Stimulated activated CD8-positive, alpha-beta memory T cell treated with anti-CD3 and anti-CD28 coated beads, Interleukin-15, amount 100 ng/mL, for 48 hours (primary cell): ENCODE measurements around the gene BANF1.
"Not testable (repeated sequence)": the region's sequence is repeated elsewhere in the genome, so short reads cannot be mapped to it uniquely, and the experiment has no call there.

Source experiments
- DNase-seq, 2 donors: peaks; one replicate each; pipeline ENCODE4 v3.0.0-alpha.2; 2020; ENCODE audit warnings: low read depth in 2 of 2

The BANF1 gene

DNA sequence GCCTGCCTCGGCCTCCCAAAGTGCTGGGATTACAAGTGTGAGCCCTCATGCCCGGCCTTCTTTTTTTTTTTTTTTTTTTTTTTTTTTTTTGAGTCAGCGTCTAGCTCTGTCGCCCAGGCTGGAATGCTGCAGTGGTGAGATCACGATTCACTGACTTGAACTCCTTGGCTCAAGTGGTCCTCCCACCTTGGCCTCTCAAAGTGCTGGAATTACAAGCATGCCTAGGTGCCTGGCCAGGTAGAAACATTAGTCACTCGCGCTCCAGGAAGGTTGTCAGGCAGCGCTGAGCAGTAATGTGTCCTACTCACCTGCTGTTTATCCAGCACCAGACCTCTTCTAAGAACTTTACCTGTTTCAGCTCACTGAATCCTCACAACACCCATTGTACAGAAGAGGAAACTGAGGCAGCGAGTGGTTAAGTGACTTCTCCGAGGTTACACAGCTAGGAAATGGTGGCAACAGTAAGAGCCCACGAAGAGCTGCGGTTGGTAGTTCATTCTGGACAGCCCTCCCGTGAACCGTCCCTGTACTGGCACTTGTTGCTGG, 9.0 kb downstream of the BANF1 start:
- no peak for DNase-seq

DNA sequence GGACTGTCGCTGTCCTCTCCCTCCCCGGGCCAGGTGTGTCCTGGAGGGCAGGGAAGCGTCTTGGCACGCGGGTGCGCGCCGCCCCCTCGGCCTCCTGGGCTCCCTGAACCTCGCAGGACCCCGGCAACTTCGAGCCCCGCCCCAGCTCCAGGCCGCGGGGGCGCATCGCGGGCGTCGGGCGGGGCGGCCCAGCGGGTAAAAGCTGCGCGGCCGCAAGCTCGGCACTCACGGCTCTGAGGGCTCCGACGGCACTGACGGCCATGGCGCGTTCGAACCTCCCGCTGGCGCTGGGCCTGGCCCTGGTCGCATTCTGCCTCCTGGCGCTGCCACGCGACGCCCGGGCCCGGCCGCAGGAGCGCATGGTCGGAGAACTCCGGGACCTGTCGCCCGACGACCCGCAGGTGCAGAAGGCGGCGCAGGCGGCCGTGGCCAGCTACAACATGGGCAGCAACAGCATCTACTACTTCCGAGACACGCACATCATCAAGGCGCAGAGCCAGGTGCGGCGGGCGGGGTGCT, 9.5 kb downstream of the BANF1 start, which contains the start of gene CST6:
TSS of gene CST6 (plus strand) at position 224 of the 519 bp plus-strand sequence. CDS start at position 261, 37 bp downstream.
- DNase-seq = no peak

DNA sequence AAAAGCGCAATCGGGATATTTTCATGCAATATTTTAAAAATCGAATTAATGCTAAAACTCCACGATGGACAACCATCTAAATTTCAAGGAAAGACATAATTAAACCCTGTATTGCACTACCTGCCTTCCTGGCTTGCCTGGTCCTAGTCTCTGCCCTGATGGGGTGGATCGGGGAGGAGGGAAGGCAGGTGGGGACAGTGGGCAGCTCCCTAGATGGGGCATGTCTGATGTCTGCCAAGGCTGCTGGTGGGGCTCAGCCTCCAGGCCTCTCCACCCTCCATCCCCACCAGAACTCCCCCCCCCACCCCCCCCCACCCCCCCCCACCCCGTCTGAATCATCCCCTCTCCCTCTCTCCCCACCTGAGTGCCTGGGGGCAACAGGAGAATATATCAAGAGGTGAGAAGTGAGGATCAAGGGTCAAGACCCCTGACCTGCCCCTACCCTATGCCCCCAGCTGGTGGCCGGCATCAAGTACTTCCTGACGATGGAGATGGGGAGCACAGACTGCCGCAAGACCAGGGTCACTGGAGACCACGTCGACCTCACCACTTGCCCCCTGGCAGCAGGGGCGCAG, 10.2 kb downstream of the BANF1 start:
- DNase-seq = no peak

DNA sequence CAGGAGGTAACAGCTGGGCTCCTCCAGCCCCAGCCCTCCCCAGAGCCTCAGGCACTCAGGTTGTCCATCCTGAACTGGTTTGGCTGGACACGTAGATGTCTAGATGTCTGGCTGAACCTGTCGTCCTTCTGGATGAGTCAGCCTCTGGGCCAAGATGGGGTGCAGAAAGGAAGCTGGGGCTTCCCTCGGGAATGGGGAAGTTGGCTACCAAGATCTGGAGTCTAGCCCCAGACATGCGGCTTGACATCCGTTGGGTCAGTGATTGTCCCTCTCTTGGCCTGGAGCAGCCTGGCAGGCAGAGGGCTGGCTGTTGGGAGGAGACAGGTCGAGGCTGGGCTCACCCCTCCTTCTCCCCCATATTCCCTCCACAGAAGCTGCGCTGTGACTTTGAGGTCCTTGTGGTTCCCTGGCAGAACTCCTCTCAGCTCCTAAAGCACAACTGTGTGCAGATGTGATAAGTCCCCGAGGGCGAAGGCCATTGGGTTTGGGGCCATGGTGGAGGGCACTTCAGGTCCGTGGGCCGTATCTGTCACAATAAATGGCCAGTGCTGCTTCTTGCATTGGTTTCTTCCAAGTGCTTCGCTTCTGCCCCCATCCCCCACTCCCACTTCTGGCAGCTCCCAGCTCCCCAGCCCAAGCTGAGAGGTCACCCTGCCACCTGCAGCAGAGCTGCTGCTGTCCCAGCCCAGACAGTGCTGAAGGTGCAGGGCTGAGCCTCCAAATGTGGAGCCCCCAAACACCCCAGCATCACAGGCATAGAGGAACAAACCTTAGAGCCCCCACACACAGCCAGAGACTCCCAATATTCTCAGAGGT, 10.9 kb downstream of the BANF1 start:
- no peak for DNase-seq

DNA sequence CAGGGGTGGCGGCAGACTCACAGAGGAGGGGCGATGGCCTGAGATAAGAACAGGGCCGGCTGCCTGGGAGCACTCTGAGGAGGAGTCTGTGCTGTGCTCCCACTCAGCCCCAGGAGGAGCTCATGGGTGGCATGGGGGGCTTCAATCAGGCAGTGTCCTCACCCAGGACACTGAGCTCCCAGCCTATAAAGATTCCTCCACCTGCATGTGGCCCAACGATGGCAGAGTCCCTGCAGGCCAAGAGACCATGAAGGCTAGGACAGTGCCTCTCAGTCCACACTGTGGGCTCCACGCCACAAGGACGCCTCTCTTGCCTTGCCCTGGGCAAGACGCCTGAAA, 11.4 kb downstream of the BANF1 start:
- no peak for DNase-seq

DNA sequence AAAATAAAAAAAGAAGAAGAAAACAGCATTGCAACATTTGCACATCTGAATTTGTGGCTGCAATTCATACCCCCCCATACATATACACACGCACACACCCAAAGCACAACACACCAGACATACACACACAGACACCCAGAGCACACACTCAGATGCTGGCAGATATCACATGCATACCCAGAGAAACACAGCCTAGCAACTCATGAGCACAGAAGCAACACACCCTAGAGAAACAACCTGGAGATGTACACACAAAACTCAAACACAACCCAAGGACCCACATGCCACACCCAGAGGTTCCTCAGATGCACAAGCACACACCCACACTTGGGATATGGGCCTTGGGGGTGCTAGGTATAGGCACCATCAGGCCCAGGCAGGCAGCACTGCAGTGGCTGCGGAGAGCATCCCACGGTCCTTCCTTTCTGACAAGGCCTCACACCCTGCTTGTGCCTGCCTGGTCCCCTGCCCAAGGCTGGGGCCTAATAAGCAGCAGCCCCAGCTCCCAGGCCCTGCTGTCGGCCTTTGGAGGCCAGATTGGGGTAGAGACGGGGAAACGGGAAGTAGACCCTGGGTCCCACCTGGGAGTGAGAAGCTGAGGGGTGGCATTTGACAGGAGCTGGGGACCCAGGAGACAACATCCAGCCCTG, 12.6 kb downstream of the BANF1 start:
- no peak for DNase-seq

DNA sequence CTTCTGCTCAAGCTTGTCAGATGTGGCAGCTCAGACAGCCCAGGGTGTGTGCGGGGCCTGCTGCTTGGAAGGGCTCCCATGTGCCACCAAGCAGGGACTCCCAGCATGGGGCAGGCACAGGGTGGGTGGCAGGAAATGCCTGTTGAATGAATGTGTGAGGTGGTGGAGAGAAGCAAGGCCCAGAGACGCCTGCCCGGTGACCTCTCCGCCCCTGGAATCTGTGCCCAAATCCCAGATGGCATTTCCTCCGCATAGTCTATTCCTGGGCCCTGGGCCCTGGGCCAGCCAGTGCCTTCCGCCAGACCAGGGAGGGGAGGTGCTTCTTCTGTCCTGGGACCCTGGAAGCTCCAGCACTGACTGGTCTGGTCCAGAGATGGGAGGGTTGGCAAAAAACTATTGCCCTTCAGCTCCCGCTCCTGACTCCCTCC, 13.2 kb downstream of the BANF1 start:
- no peak for DNase-seq

DNA sequence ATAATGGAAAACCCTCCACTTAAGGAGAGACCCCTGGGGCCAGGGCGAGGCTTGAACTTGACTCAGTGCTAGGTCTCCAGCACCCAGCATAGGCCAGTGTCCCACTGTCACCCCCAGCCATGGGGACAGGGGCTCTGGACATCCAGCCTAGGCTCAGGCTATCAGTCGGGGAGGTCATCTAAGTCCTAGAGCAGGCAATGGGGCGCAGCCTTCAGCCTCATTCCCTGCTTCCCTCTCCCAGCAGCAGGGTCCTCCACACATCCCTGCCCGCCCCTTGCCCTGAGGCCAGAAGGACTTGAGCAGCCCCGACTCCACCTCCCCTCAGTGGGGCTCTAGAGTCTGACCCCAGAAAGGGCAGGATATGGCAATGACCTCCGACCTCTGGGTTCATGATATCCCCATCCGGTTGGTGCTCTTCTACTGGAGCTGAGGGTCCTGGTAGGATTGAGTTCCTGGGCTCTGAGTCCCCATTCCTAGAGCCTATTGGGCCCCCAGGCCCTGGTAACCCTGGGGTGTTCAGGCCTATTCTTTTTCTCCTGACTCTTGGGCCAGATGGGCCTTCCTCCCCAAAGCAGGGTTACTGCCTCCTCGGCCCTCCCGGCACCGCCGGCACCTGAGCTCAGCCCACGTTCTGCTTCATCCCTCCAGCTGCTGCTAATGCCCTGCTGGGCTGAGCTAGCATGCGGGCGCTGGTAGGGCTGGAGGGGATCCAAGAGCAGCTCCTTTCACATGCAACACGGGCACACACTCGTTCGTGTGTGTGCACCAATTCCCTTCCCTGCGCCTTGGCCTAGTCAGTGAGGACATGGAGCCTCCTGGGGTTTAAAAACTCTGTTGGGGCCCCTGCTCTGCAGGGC, 13.9 kb downstream of the BANF1 start:
- no peak for DNase-seq

DNA sequence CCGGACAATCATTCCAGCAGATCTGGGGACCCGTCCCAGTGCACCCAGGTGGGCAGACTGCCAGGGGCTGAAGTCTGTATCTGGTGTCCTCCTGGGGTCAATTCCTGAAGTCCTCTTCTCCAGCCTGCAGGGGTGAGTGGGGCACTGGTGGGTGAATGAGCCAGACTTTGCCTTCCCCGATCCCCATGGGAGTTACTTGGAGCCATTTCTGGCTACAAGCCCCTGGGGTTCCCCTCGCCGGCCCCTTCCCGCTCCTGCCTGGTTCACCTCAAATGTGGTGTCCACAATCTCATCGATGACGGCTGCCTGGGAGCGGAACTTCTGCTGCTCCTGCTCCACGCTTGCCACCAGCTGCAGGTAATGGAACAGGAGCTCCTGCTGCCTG, 14.5 kb downstream of the BANF1 start:
- no peak for DNase-seq

DNA sequence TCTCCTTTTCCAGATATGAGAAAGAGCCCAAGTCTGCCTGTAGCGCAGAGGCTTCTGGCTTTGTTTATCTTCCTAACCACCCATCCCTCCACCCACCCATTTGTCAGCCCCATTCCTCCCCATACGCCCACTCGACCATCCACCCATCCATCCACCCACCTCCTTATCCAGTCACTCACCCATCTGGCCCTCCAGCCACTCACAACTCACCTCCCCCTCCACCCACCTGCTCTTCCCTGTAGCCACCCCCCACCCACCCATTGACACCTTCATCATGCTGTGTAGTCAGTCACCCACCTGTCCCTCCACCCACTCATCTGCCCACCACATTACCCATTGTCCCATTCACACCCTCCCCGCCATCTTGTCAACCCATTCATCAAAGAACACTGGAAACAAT, 15.0 kb downstream of the BANF1 start:
- no peak for DNase-seq

DNA sequence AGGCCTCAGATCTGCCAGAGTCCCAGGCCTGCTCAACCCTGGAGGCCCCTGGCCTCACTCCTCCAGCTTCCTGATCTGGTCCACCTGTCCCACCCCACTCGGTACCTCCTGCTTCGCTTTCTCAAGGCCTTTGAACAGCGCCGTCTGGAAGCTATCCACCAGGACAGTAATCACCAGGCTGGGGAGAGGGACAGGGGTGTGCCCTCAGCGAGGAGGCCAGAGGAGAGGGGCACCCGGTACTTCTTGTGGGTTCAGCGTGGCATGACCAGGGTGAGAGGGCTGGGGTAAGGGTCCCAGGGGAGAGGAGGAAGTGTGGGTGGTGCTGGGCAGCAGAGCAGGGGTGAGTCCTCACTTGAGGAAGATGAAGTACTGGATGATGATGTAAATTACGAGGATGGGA, 17.9 kb downstream of the BANF1 start:
- no peak for DNase-seq

DNA sequence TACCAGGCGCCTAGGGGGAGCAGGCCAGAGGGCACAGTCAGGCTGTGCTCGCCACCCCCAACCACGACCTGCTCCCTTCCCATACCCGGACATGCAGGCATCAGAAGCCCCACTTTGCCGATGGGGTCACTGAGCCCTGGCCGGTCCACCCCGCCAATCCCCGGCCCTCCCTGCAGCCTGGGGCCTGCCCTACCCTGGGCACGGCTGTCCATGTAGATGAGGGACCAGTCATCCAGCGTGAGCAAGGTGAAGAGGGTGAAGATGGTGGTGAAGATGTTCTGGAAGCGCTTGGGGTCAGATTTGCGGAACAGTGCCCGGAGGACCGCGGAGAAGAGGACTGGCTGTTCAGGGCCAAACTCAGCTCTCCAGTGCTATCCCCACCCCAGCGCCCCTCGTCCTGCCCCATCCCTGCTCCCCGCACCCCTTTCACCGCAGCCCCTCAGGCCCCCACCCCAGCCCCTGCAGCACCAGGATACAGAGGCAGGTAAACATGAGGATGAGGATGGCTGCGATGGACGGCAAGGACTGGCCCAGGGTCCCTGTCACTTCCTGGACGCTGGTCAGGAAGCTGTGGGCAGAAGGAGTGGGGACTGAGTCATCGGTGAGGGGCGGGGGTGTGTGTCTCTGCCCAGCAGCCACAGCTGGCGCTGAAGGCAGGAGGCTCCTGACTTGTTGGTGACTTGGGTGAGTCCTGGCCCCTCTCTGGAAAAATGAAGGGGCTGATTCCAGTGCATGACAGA, 18.5 kb downstream of the BANF1 start:
- DNase-seq = peak in 1 of 2 donors; percentile 31

DNA sequence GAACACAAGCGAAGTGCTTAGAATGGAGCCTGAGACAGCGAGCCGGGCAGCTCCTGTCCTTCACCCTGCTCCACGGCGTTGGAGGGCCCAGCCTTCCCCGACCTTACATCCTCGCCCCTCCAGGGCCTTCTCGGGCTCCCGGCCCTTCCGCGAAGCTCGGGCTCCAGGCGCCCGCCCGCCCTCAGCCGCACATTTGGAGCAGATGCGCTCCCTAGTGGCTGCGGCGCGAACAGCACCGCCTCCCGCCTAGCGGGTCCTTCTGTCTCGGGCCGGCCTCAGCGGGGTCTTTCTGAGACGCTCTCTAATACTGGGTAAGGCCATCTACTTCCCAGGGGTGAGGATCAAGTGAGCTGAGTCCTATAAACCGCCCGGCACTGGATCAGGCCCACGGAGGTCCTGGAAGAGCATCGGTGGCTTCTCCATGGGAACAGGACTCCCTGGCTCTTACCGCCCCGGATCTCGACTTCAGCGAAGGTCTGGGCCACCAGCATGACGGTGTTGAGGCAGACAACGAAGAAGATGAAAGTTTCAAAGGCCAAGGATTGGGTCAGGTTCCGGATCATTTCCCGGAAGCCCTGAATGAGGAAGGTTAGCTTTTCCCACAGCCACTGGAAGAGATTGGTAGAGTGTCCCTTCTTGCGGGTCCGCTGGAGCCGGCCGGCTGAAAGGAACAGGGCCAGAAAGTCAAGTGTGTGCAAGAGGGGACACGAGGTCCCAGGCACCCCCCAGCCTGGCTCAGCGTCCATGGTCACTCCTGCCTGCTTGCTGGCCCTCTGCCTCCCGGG, 20.3 kb downstream of the BANF1 start:
- DNase-seq = peak; percentile 63 to 64

DNA sequence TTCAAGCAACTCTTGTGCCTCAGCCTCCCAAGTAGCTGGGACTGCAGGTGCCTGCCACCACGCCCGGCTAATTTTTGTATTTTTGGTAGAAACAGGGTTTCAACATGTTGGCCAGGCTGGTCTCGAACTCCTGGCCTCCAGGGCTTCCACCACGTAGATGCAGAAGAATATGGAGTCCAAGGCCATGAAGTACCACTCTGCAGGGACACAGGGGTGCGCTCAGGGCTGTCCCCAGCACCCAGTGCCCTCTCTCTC, 20.8 kb downstream of the BANF1 start:
- not testable (repeated sequence) for DNase-seq

DNA sequence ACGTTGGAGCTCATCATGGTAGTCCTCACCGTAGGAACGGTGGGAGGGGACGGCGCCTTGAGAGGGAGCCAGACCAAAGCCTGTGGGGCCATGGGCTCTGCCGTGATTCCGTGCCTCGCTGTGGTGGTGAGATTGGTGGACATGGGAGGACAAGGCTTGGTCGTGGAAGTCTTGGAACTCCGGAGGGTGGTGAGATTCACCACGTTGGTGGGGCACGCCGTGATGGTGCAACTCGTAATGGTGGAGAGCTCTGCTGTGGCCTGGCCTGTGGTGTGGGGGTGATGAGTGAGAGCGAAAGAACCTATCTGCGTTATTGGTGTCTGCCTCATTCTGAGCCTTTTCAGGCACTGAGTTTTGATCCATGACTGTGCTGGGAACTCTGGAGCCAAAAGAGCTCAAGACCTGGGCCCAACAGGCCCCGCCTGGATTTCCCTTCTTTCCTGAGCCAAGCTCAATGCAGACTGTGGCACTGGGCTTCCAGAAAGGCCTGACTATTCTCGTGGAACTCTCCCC, 23.8 kb downstream of the BANF1 start, which contains the start of gene CATSPER1:
TSS of gene CATSPER1 (minus strand) at position 463 of the 513 bp plus-strand sequence. CDS start at position 363, 100 bp downstream.
- no peak for DNase-seq

DNA sequence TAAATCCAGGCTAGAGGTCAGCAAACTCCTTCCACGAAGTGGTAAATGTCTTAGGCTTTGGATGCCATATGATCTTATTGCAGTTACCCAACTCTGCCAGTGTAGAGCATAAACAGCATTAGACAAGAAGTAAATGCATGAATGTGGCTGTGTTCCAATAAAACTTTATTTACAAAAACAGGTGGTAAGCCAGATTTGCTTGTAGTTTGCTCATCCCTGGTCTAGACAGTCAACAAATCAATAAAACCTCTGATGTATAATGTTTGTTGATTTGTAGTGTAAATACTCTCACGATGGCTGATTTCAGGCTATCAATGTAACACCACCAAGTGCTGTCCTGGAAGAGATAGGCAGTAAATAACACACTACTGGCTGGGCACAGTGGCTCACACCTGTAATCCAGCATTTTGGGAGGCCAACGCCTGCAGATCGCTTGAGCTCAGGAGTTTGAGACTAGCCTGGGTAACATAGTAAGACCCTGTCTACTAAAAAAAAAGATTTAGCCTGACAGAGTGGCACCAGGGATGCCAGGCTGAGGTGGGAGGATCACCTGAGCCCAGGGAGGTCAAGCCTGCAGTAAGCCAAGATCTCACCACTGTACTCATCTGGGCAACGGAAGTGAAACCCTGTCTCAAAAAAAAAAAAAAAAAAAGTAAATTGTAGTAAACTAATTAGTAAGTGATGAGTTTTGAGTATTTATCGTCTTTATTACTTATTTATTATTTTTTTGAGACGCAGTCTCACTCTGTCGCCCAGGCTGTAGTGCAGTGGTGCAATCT, 30.8 kb downstream of the BANF1 start:
- DNase-seq = no peak

DNA sequence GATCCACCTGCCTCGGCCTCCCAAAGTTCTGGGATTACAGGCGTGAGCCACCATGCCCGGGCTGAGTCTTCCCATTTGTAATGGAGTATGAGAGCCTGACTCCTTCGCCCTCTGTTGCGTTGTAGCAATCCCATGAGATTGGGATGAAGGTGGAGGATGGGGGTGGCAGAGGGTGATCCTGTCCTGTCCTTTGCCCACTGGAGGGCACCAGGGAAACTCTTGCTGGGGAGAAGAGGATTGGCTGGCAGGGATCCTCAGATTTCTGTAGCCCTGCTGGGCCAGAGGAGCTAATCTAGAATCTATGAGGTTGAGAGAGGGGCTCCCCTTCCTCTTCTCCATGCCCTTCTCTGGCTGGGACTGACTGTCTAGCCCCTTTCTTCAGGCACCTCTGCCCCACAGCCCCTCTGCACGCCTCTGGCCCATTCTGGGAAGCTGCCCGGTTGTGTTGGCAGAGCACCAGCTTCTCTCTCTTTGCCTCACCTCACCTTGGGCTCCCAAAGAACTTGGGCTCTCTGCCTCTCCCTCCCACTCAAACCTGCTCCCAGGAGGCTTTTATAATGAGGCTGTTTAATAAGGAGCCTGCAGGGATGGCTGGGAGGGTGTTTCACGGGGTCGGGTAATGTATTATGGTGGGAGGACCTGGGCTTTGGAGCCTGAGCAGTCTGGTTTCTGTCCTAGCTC, 33.5 kb downstream of the BANF1 start:
- no peak for DNase-seq

DNA sequence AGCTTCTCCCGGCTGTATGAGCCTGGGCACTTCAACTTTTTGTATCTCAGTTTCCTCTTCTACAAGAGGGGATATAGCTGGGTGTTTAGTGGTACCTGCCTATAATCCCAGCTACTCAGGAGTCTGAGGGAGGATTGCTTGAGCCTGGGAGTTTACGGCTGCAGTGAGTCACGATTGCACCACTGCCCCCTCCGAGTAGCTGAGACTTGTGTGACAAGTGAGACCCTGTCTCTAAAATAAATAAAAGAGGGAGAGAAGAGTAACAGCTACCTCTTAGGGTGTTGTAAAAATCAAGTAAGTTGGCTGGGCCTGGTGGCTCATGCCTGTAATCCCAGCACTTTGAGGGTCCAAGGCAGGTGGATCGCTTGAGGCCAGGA, 34.0 kb downstream of the BANF1 start:
- no peak for DNase-seq

DNA sequence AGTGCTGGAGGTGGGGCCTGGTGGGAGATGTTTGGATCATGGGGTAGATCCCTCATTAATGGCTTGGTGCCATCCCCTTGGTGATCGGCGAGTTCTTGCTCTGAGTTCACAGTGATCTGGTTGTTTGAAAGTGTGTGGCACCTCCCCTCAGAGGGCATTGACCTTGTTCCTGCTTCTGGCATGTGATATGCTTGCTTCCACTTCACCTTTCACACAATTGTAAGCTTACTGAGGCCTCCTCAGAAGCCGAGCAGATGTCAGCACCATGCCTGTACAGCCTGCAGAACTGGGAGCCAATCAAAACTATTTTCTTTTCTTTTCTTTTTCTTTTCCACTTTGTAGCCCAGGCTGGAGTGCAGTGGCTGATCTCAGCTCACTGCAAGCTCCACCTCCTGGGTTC, 35.0 kb downstream of the BANF1 start:
- no peak for DNase-seq
